ENCODE results near the gene MEST. TPM values are rescaled to one million over a fixed set of nuclear protein-coding genes. Genes with fewer than 3 reads are reported as not detected.
"Not testable (repeated sequence)": the region's sequence is repeated elsewhere in the genome, so short reads cannot be mapped to it uniquely, and the experiment has no call there.

Gene MEST
- total RNA-seq, 6 donors from 2014 or later = 13.9 to 52.5 (median 17.8) TPM

DNA sequence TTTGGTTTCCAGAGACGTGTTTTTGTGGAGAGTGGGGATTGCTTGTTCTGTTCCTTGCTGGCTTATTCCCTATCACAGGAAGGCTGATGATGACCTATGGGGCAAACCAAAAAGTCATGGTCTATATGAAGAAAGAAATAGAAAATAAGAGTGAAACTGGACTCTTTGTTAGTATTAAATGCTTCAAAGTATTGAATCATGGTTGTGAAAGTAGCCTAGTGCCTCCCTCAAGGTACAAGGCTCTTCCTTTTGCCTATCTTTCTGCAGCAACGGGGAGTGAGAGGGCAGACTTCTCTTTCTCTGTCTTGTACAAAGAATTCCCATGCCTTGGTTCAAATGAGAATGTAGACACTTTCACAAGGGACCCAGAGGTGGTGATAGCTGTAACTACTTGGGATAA lies 9.0 kb downstream of the MEST start:
- H3K27ac ChIP-seq = no peak overlapping the region
- H3K36me3 ChIP-seq = peaks cover 0 to 59% (median 10%) of the 10 kb centered on the region in 4 donors
- H3K4me3 ChIP-seq = no peak overlapping the region
- DNase-seq (no peak), ATAC-seq (ENCODE audit: low FRiP score in 2 of 2) (no peak)
- H3K27me3 ChIP-seq = no peaks in the 10 kb centered on the region
- no peaks in the 10 kb centered on the region for H3K4me1 ChIP-seq
- TF ChIP-seq POLR2AphosphoS5 (IDR thresholded peaks at IDR 0.05) (no peak), POLR2A (IDR thresholded peaks at IDR 0.05) (no peak), EP300 (IDR thresholded peaks at IDR 0.05) (no peak)
- TF ChIP-seq, protein P1, sequence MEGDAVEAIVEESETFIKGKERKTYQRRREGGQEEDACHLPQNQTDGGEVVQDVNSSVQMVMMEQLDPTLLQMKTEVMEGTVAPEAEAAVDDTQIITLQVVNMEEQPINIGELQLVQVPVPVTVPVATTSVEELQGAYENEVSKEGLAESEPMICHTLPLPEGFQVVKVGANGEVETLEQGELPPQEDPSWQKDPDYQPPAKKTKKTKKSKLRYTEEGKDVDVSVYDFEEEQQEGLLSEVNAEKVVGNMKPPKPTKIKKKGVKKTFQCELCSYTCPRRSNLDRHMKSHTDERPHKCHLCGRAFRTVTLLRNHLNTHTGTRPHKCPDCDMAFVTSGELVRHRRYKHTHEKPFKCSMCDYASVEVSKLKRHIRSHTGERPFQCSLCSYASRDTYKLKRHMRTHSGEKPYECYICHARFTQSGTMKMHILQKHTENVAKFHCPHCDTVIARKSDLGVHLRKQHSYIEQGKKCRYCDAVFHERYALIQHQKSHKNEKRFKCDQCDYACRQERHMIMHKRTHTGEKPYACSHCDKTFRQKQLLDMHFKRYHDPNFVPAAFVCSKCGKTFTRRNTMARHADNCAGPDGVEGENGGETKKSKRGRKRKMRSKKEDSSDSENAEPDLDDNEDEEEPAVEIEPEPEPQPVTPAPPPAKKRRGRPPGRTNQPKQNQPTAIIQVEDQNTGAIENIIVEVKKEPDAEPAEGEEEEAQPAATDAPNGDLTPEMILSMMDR (IDR thresholded peaks at IDR 0.05) = no peak
- WGBS, 2 donors = 50 to 85% methylated on average over 2 of the region's 2 CpGs
- H3K9me3 ChIP-seq = no peaks in the 10 kb centered on the region

- H3K9me3 ChIP-seq = no peaks in the 10 kb centered on the region
- TF ChIP-seq POLR2A (IDR thresholded peaks at IDR 0.05) (no peak), POLR2AphosphoS5 (IDR thresholded peaks at IDR 0.05) (no peak), EP300 (IDR thresholded peaks at IDR 0.05) (no peak)
- TF ChIP-seq, protein P1 (IDR thresholded peaks at IDR 0.05) = no peak
- DNase-seq = no peak
- ATAC-seq (ENCODE audit: low FRiP score in 2 of 2) = no peak
- H3K4me1 ChIP-seq = no peaks in the 10 kb centered on the region
- no peaks in the 10 kb centered on the region for H3K27me3 ChIP-seq
- H3K36me3 ChIP-seq = peaks cover 0 to 64% (median 18%) of the 10 kb centered on the region in 4 donors
- no peak overlapping the region for H3K27ac ChIP-seq
- no peak overlapping the region for H3K4me3 ChIP-seq
Measured at GRCh38 chr7:130505753-130506152, 13.9 kb downstream of the MEST start.

DNA sequence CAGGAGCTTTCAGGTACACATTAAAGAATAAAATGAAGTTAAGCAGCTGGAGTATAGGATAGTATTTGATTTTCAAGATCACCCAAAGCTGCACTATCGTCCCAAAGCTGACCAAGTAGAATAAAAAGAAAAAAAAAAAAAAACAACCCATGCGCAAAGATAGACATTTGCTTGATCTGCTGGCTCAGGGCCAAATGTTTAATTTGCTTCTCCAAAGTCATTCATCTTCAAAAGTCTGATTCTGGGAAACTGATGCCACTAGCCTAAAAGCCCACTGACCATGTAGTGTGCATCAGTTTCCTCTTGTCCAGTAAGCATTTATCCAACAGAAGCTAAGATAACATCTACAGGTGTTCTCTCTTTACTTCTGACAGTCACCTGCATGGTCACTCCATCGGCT lies 14.5 kb downstream of the MEST start:
- Histone ChIP-seq H3K9me3 (no peaks in the 10 kb centered on the region), H3K4me3 (no peak overlapping the region), H3K27ac (no peak overlapping the region), H3K27me3 (no peaks in the 10 kb centered on the region), H3K4me1 (no peaks in the 10 kb centered on the region), H3K36me3 (peaks cover 0 to 67% (median 18%) of the 10 kb centered on the region in 4 donors)
- no peak for ATAC-seq (ENCODE audit: low FRiP score in 2 of 2)
- TF ChIP-seq EP300 (IDR thresholded peaks at IDR 0.05) = no peak
- no peak for TF ChIP-seq POLR2AphosphoS5 (IDR thresholded peaks at IDR 0.05)
- 93 to 95% methylated on average over 3 of the region's 3 CpGs for WGBS, 2 donors
- DNase-seq = no peak

- H3K9me3 ChIP-seq; H3K4me1 ChIP-seq; H3K27me3 ChIP-seq; DNase-seq; H3K27ac ChIP-seq; H3K4me3 ChIP-seq; ATAC-seq (ENCODE audit: low FRiP score in 2 of 2): not testable (repeated sequence)
- WGBS, 2 donors = 88 to 93% methylated on average over 3 of the region's 3 CpGs
- H3K36me3 ChIP-seq = peaks cover 0 to 34% (median 17%) of the 10 kb centered on the region in 4 donors
Measured at GRCh38 chr7:130512038-130512437, 20.2 kb downstream of the MEST start.

DNA sequence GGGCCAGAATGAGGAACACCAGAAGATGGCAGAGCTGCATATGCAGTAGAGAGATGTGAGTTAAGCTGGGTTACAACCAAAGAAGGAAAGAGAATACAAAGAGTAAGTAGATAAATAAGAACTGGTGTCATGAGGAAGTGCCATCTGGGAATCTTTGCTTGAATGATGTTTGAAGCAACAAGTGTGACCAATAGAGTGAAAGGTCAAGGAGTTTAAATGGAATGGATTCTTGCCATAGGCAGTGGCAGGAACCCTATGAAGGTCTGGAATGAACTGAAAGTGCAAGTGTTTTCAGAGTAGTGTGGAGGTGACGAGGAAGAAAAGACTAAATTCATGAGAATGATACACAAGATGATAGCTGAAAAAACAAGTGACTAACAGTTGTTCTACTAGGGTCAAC lies 21.6 kb downstream of the MEST start:
- Histone ChIP-seq H3K27ac (no peak overlapping the region), H3K36me3 (peaks cover 0 to 20% (median 5%) of the 10 kb centered on the region in 4 donors), H3K9me3 (no peaks in the 10 kb centered on the region), H3K4me3 (no peak overlapping the region), H3K4me1 (no peaks in the 10 kb centered on the region), H3K27me3 (no peaks in the 10 kb centered on the region)
- no peak for TF ChIP-seq POLR2A (IDR thresholded peaks at IDR 0.05)
- no peak for TF ChIP-seq POLR2AphosphoS5 (IDR thresholded peaks at IDR 0.05)
- TF ChIP-seq, protein P1 (IDR thresholded peaks at IDR 0.05) = no peak
- 96 to 100% methylated on average over 1 of the region's 1 CpG for WGBS, 2 donors
- ATAC-seq (ENCODE audit: low FRiP score in 2 of 2) (no peak), DNase-seq (no peak)

DNA sequence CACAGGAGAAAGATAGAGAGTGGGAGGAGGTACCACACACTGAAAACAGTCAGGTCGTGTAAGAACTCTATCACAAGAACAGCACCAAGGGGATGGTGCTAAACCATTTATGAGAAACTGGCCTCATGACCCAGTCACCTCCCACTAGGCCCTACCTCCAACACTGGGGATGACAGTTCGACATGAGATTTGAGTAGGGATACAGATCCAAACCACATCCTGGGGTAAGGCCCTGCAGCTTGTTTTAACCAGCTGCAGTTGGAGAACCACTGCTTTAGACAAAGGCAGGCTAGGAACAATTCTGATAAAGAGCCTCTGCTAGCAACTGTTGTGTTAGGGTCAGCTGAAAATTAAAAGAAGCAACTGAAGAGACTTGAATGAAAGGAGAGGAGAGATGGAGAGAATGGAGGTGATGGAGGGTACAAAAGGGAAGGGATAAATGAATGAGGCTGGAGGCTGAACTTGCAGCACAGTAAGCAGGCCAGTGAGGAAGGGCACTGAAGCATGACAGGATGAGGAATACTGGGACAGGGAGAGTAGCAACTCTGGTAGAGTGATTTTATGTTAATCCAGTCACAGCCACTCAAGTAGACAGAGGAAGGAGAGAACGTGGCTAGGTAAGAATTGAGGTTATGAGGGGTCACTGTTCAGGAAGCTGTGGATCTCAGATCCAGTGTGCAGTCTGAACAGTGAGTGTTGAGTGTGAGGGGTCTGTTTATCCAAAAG lies 23.6 kb downstream of the MEST start:
- TF ChIP-seq EP300 (IDR thresholded peaks at IDR 0.05) = no peak
- no peak for TF ChIP-seq POLR2AphosphoS5 (IDR thresholded peaks at IDR 0.05)
- no peak for TF ChIP-seq POLR2A (IDR thresholded peaks at IDR 0.05)
- TF ChIP-seq, protein P1 (IDR thresholded peaks at IDR 0.05) = no peak
- Histone ChIP-seq H3K36me3 (peaks cover 0 to 7% (median 5%) of the 10 kb centered on the region in 4 donors), H3K27ac (no peak overlapping the region), H3K27me3 (no peaks in the 10 kb centered on the region), H3K4me3 (no peak overlapping the region), H3K4me1 (no peaks in the 10 kb centered on the region), H3K9me3 (no peaks in the 10 kb centered on the region)
- WGBS, 2 donors = 78 to 79% methylated on average over 3 of the region's 3 CpGs
- ATAC-seq (ENCODE audit: low FRiP score in 2 of 2) (no peak), DNase-seq (no peak)
